GM12878 (cell line): ENCODE data around the gene ZNF652.

Experiments
- ATF3 ChIP-seq: IDR thresholded peaks from 2 replicates; pipeline ENCODE4 v1.6.1; 2011; ENCODE audit warnings: low read depth, mild to moderate bottlenecking, low read length, moderate library complexity, borderline replicate concordance; ENCODE audit errors: extremely low read depth
- BMI1 ChIP-seq: fragments of 450-650 bp; IDR thresholded peaks from 2 replicates; pipeline ENCODE4 v1.6.1; 2016; ENCODE audit warnings: mild to moderate bottlenecking, moderate library complexity, borderline replicate concordance
- MAX ChIP-seq: IDR thresholded peaks from 2 replicates; pipeline ENCODE4 v1.6.1; 2012; ENCODE audit warnings: low read depth, low read length, improper control_type of control experiment
- POLR2AphosphoS5 ChIP-seq: IDR thresholded peaks from 2 replicates; pipeline ENCODE4 v1.6.1; 2011; ENCODE audit warnings: mild to moderate bottlenecking, low read length, inconsistent platforms
- REST ChIP-seq: IDR thresholded peaks from 2 replicates; pipeline ENCODE4 v1.6.1; 2012; ENCODE audit warnings: mild to moderate bottlenecking, low read depth, low read length
- SREBF2 ChIP-seq: IDR thresholded peaks from 2 replicates; pipeline ENCODE4 v1.6.1; 2012; ENCODE audit warnings: mild to moderate bottlenecking, low read length
- TBL1XR1 ChIP-seq: IDR thresholded peaks from 2 replicates; pipeline ENCODE4 v1.6.1; 2012; ENCODE audit warnings: low read depth, low read length, improper control_type of control experiment
- TCF12 ChIP-seq: IDR thresholded peaks from 2 replicates; pipeline ENCODE4 v1.6.1; 2011; ENCODE audit warnings: low read depth, mild to moderate bottlenecking, low read length
- TCF3 ChIP-seq: IDR thresholded peaks from 2 replicates; pipeline ENCODE4 v1.6.1; 2012; ENCODE audit warnings: low read depth, mild to moderate bottlenecking, low read length, borderline replicate concordance; ENCODE audit not compliant: insufficient read depth
- TF ChIP-seq, protein P1 (sequence below): IDR thresholded peaks from 2 replicates; pipeline ENCODE4 v1.6.1; 2012; ENCODE audit warnings: low read depth, low read length, improper control_type of control experiment
- TF ChIP-seq, protein P2 (sequence below), 3 experiments: IDR thresholded peaks in 2 of 3; conservative IDR thresholded peaks in 1 of 3; 2 replicates each; pipeline ENCODE4 v1.5.1; 2011; ENCODE audit warnings: low read depth in 3 of 3, low read length in 3 of 3, mild to moderate bottlenecking in 3 of 3, control low read depth in 2 of 3, moderate library complexity in 2 of 3, inconsistent platforms in 1 of 3, mixed read lengths in 1 of 3; ENCODE audit not compliant: control insufficient read depth in 2 of 3, insufficient read depth in 1 of 3; ENCODE audit errors: extremely low read depth in 1 of 3

DNA sequence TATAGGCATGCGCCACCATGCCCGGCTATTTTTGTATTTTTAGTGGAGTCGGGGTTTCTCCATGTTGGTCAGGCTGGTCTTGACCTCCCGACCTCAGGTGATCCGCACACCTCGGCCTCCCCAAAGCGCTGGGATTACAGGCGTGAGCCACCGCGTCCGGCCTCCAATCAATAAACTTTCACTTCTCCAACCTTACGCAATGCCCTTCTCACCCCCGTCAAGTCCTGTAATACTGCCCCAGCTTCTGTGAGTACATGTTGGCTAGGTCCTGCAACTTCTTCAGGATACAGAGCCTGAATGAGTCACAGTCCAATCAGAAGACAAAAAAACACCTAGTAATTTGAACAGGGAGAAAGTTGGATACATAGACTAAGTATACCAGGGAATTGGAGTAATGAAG, 84.4 kb downstream of the ZNF652 start:
- TF ChIP-seq, protein P1, sequence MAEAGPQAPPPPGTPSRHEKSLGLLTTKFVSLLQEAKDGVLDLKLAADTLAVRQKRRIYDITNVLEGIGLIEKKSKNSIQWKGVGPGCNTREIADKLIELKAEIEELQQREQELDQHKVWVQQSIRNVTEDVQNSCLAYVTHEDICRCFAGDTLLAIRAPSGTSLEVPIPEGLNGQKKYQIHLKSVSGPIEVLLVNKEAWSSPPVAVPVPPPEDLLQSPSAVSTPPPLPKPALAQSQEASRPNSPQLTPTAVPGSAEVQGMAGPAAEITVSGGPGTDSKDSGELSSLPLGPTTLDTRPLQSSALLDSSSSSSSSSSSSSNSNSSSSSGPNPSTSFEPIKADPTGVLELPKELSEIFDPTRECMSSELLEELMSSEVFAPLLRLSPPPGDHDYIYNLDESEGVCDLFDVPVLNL = no peak
- TF ChIP-seq POLR2AphosphoS5 (no peak), TBL1XR1 (no peak), BMI1 (no peak), ATF3 (no peak), SREBF2 (no peak), REST (no peak), MAX (no peak), TCF3 (no peak), TCF12 (no peak)
- TF ChIP-seq, protein P2, sequence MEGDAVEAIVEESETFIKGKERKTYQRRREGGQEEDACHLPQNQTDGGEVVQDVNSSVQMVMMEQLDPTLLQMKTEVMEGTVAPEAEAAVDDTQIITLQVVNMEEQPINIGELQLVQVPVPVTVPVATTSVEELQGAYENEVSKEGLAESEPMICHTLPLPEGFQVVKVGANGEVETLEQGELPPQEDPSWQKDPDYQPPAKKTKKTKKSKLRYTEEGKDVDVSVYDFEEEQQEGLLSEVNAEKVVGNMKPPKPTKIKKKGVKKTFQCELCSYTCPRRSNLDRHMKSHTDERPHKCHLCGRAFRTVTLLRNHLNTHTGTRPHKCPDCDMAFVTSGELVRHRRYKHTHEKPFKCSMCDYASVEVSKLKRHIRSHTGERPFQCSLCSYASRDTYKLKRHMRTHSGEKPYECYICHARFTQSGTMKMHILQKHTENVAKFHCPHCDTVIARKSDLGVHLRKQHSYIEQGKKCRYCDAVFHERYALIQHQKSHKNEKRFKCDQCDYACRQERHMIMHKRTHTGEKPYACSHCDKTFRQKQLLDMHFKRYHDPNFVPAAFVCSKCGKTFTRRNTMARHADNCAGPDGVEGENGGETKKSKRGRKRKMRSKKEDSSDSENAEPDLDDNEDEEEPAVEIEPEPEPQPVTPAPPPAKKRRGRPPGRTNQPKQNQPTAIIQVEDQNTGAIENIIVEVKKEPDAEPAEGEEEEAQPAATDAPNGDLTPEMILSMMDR (IDR thresholded peaks at IDR 0.05 in 2 of 3, conservative IDR thresholded peaks at IDR 0.05 in 1 of 3; ENCODE audit: control insufficient read depth in 2 of 3, extremely low read depth in 1 of 3, insufficient read depth in 1 of 3, low read depth in 3 of 3, low read length in 3 of 3) = no peak
